Right lobe of liver (tissue), 4 donors: ENCODE measurements around the gene NEGR1.

Experiments
- POLR2A ChIP-seq: fragments of 450-650 bp; IDR thresholded peaks from one replicate; pipeline ENCODE4 v1.6.1; 2017; ENCODE audit warnings: antibody characterized with exemption, mild to moderate bottlenecking
- TF ChIP-seq, protein P1 (sequence below), 4 donors: fragments of 200-600 bp in 3 of 4; fragments of 450-650 bp in 1 of 4; IDR thresholded peaks; one replicate each; pipeline versions ENCODE4 v1.5.1 to v1.8.0; 2016 to 2022; ENCODE audit warnings: antibody characterized with exemption in 4 of 4, mild to moderate bottlenecking in 2 of 4
- donor health status: DM: no; HTN: no; CAD: no.
- donor health status: DM: no; HTN: no; CAD: no.
- donor health status: DM: no; HTN: yes; CAD: no.

GRCh38 chr1:71600023-71600422, 682.3 kb downstream of the NEGR1 start:
- TF ChIP-seq, protein P1, sequence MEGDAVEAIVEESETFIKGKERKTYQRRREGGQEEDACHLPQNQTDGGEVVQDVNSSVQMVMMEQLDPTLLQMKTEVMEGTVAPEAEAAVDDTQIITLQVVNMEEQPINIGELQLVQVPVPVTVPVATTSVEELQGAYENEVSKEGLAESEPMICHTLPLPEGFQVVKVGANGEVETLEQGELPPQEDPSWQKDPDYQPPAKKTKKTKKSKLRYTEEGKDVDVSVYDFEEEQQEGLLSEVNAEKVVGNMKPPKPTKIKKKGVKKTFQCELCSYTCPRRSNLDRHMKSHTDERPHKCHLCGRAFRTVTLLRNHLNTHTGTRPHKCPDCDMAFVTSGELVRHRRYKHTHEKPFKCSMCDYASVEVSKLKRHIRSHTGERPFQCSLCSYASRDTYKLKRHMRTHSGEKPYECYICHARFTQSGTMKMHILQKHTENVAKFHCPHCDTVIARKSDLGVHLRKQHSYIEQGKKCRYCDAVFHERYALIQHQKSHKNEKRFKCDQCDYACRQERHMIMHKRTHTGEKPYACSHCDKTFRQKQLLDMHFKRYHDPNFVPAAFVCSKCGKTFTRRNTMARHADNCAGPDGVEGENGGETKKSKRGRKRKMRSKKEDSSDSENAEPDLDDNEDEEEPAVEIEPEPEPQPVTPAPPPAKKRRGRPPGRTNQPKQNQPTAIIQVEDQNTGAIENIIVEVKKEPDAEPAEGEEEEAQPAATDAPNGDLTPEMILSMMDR (IDR thresholded peaks at IDR 0.05) = no peak
- TF ChIP-seq POLR2A = no peak
